ENCODE data around the gene CD247. TPM values are rescaled to one million over a fixed set of nuclear protein-coding genes. Genes with fewer than 3 reads are reported as not detected.

Gene CD247
- total and polyA plus RNA-seq, 2 of the 13 experiments (the other 11 are each of a cell fraction or from before 2014, with no cell fraction given): 0.20 TPM; not detected in 1

- CTCF ChIA-PET (ENCODE audit: low intra/inter-chr PET ratio, low total read pairs): no interaction called here
- BruUV-seq (replicated peaks): no TSS peak
- Histone ChIP-seq H3K4me1 (ENCODE audit: insufficient read depth, low read length) (0 out of 2 replicates have a peak, but pooled peaks cover under 1% of the 10 kb centered on the region), H3K27me3 (ENCODE audit: control insufficient read depth in 1 of 2, insufficient read depth in 2 of 2, low read length in 2 of 2) (peaks cover 0 to 15% of the 10 kb centered on the region in 2 experiments; a peak in 1 of 5 replicates), H3K4me3 (replicated peaks in 1 of 3; ENCODE audit: insufficient read depth in 1 of 3, low read depth in 2 of 3, low read length in 3 of 3) (no peak overlapping the region), H3K79me2 (ENCODE audit: insufficient read depth, low read length) (no peaks in the 10 kb centered on the region), H4K20me1 (ENCODE audit: insufficient read depth, low read length) (no peaks in the 10 kb centered on the region), H3K9me3 (ENCODE audit: low read length) (no peaks in the 10 kb centered on the region), H3K4me2 (ENCODE audit: low read depth, low read length) (no peak overlapping the region), H3K36me3 (replicated peaks in 1 of 2; ENCODE audit: control insufficient read depth in 1 of 2, insufficient read depth in 2 of 2, low read length in 2 of 2) (no peaks in the 10 kb centered on the region), H2AFZ (ENCODE audit: low read length) (no peak overlapping the region), H3K9ac (ENCODE audit: insufficient read depth, low read depth, low read length) (no peak overlapping the region), H3K27ac (ENCODE audit: extremely low read length, insufficient read depth, low read length) (no peak overlapping the region)
- POLR2A ChIA-PET: no interaction called here
- no peak for FAIRE-seq
- WGBS (ENCODE audit: low lambda C conversion rate): 34% methylated on average over 5 of the region's 5 CpGs
- no peak for ATAC-seq
- TF ChIP-seq CBX2 (IDR thresholded peaks at IDR 0.05; ENCODE audit: low read depth, low read length) (no peak), CBX2 (CRISPR knock-in tag; IDR thresholded peaks at IDR 0.05; ENCODE audit: low read depth) (no peak), FOXO4 (CRISPR knock-in tag; conservative IDR thresholded peaks at IDR 0.05) (no peak), CREB3 (CRISPR knock-in tag; IDR thresholded peaks at IDR 0.05) (no peak)
- no peak for DNase-seq (ENCODE audit: low spot score)
- intact Hi-C loops (cut with micrococcal nuclease; ENCODE audit: unreplicated experiment) (no loop called here), in situ Hi-C loops (cut with HindIII; ENCODE audit: extremely low pct_ligation_motif_present, low pct_unique_long_range_greater_than_20kb) (no loop called here)
Measured at GRCh38 chr1:167567663-167568062, 49.3 kb upstream of the CD247 start.

- Histone ChIP-seq H3K27ac (ENCODE audit: extremely low read length, insufficient read depth, low read length) (no peak overlapping the region), H3K27me3 (ENCODE audit: control insufficient read depth in 1 of 2, insufficient read depth in 2 of 2, low read length in 2 of 2) (peaks cover 0 to 18% of the 10 kb centered on the region in 2 experiments; a peak in 1 of 5 replicates), H3K4me2 (ENCODE audit: low read depth, low read length) (no peak overlapping the region), H3K9ac (ENCODE audit: insufficient read depth, low read depth, low read length) (no peak overlapping the region), H3K36me3 (replicated peaks in 1 of 2; ENCODE audit: control insufficient read depth in 1 of 2, insufficient read depth in 2 of 2, low read length in 2 of 2) (no peaks in the 10 kb centered on the region), H3K79me2 (ENCODE audit: insufficient read depth, low read length) (no peaks in the 10 kb centered on the region), H3K4me3 (replicated peaks in 1 of 3; ENCODE audit: insufficient read depth in 1 of 3, low read depth in 2 of 3, low read length in 3 of 3) (no peak overlapping the region), H3K4me1 (ENCODE audit: insufficient read depth, low read length) (no peaks in the 10 kb centered on the region), H4K20me1 (ENCODE audit: insufficient read depth, low read length) (no peaks in the 10 kb centered on the region), H2AFZ (ENCODE audit: low read length) (no peak overlapping the region), H3K9me3 (ENCODE audit: low read length) (no peaks in the 10 kb centered on the region)
- WGBS (ENCODE audit: low lambda C conversion rate): 3% methylated on average over 3 of the region's 3 CpGs
- ChIA-PET CTCF (ENCODE audit: low intra/inter-chr PET ratio, low total read pairs) (no interaction called here), POLR2A (no interaction called here)
- DNase-seq (ENCODE audit: low spot score) (no peak), FAIRE-seq (no peak), ATAC-seq (no peak)
- in situ Hi-C loops (cut with HindIII; ENCODE audit: extremely low pct_ligation_motif_present, low pct_unique_long_range_greater_than_20kb): no loop called here
- no TSS peak for BruUV-seq (replicated peaks)
- intact Hi-C loops (cut with micrococcal nuclease; ENCODE audit: unreplicated experiment): no loop called here
- TF ChIP-seq MLXIP (CRISPR knock-in tag; IDR thresholded peaks at IDR 0.05; ENCODE audit: borderline replicate concordance) (no peak), ZNF562 (CRISPR knock-in tag; IDR thresholded peaks at IDR 0.05; ENCODE audit: borderline replicate concordance) (no peak), ZNF557 (CRISPR knock-in tag; IDR thresholded peaks at IDR 0.05) (no peak)
Measured at GRCh38 chr1:167566766-167567165, 48.4 kb upstream of the CD247 start.
